ENCODE measurements around the gene GDF7.

GDF7 gene

DNA sequence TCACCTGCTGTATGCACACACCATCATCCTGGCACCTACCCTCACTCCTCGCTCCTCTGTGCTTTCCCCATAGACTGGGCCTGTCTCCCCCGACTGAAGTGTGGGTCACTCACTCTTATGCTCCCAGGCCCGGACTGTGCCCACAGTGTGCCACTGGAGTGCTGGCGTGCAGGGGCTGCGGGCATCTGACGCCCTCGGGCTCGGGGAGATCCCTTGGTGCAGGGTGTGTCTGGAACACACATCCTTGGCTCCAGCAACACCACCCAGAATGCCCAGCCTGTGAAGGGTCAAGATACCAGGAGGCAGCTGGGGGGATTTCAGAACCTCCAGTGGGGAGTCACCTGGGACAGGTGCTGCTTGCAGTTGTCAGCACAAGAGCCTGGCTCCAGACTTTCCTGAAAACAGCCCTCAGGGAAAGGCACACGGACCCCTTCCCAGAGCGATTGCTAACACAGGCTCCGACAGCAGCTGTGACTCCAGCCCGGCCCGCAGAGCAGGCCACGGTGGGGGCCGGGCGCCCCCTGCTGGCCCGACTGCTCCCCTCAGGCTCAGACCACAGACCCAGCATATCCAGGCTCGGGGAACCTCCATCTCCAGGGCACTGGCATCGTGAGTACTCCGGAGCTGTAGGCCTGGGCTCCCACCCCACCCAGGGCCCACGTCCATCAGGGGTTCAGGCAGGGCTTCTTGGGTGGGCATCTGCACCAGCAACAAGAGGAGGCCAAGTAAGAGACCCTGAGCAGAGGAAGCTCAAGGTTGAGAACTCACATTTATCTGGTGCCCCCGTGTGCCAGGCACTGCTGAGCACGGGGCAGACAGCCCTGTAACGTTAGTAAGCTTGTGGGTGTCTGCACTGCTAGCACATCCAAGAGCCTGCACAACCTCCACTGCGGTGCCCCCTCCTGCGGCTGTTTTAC lies 24.6 kb upstream of the GDF7 start:
- in situ Hi-C loops (cut with HindIII; ENCODE audit: low sequenced_read_pairs): no loop called here

DNA sequence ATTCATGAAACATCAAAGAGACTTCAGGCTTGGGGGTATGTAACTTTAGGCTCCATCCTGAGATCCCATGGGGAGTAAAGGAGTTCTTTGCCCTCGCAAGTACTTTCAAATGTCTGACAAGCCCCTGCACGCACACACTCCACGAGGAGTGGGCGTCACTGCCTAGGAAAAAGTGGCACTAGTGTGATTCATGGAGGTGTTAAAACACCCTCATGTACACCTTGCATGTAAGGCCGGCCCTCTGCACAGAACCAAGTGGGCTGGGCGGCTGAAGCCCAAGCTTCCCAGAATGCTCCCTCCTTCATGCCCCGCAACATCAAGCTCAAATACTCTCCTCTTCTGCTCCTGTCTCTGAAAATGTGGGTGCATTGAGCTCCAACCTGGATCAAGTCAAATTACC lies 23.9 kb upstream of the GDF7 start:
- in situ Hi-C loops (cut with HindIII; ENCODE audit: low sequenced_read_pairs): no loop called here

DNA sequence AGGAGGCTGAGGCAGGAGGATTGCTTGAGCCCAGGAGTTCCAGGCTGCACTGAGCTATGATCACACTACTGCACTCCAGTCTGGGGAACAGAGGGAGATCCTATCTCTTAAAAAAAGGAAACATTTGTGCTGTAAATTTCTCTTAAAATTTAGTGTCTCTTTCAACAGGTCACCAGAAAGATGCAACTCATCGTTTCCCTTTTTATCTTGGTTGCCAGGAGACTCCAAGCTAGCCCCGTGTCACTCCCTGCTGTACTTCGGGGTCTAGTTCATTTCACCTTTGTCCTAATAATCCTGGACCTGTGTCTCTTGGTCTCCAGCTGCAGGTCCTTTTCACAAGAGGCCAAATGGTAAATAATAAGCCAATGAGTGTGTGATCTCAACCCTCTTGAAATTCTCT lies 23.1 kb upstream of the GDF7 start:
- in situ Hi-C loops (cut with HindIII; ENCODE audit: low sequenced_read_pairs): no loop called here

DNA sequence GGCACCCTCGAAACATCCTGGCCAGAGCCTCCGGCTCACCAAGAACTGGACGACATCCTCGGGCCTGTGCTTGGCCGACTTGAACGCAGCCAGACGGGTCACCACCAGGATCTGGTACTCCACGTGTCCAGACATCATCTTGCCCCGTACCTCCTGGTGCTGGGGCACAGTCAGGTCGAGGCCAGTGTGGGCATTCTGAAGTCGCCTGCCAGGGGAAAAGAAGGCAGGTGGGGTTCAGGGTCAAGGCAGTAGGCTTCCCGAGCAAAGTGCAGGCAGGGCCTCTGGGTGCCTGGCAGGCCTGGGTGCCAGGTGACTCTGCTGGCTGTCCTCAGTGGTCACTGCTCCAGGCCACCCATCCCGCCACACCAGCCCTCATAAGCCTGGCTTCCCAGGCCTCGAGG lies 21.6 kb upstream of the GDF7 start:
- in situ Hi-C loops (cut with HindIII; ENCODE audit: low sequenced_read_pairs): no loop called here

DNA sequence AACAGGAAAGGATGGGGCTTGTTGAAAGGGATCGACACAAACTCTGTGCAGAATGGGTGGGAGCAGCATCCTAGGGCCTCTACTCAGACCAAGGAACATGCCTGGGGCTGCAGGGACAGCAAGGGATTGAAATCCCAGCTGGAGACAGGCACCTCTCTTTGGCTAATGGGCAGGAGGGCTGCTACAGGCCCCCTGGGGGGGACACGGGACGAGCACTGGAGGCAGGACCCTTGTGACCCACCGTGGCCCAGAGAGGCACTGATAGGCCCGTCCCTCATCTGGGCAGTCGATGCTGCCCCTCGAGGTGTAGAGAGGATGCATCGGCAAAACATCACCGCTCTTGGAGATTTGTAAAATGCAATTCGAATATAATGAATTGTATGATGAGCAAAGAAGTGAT lies 21.2 kb upstream of the GDF7 start:
- in situ Hi-C loops (cut with HindIII; ENCODE audit: low sequenced_read_pairs): no loop called here

DNA sequence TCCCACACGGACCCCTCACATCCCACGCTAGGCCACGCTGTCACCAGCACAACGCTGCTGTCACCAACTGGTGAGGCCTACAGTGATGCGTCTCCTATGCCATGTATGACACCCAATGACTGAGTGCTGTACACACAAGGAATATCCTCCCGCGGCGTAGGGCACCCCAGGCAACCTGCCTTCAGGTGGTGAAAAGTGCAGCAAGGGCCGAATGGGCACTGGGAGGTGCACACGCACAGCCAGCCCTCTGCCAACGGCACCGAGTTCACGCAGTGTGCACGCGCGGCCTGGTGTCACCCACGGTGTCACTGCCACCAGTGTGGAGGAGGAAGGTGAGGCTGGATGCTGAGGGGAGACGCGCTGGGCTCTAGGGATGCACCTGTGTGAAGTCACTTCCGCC lies 20.5 kb upstream of the GDF7 start:
- in situ Hi-C loops (cut with HindIII; ENCODE audit: low sequenced_read_pairs): no loop called here

DNA sequence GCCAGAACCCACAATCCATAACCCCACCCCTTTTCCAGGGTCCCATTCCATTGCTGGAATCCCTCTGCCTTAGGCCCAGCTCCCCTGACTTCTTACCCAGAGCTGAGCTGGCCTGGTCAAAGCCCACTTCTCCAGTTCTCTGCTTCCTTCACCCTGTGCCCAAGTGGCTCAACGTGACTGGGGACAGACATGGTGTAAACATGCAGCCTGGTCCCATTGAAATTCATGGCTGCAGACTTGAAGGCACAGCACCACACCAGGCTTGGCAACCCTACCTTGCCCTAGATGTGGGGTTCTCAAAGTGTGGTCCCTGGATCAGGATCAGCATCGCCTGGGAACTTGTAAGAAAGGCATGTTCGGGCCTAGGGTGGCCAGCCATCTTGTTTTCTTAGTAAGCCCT lies 19.7 kb upstream of the GDF7 start:
- in situ Hi-C loops (cut with HindIII; ENCODE audit: low sequenced_read_pairs): no loop called here

DNA sequence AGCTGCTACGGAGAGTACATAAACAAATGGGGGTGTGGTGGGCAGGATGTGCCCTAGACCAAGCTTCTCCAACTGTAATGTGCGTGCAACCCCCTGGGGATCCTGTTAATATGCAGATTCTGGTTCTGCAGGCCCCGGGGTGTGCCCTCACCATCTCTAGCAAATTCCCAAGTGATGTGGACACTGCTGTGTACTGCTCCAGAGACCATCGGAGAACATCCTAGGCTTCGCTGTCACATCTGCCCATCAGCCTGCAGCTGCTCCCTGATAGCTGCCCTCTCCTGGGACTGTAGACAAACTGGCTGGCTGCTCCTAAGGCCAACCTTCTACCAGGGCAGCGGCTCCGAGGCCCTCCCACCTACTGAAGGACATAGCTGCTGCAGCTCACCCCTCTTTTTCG lies 19.2 kb upstream of the GDF7 start:
- in situ Hi-C loops (cut with HindIII; ENCODE audit: low sequenced_read_pairs): no loop called here

DNA sequence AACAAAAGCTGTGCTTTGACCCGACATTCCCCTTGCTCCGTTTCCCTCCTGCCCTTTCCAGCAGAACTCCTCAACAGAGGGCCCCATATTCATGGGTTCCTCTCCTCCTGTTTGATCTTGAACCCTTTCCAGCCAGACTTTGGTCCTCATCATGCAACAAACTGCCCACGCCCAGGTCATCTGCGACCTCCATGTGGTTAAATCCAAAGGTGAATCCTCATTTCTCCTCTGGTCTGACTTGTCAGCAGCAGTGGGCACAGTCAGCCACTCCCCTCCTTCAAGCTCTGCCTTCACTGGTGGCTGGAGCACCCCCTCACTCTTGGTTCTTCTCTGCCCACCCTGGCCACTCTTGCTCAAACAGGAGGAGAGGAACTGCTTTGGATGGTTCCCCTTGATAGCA lies 18.7 kb upstream of the GDF7 start:
- in situ Hi-C loops (cut with HindIII; ENCODE audit: low sequenced_read_pairs): no loop called here

DNA sequence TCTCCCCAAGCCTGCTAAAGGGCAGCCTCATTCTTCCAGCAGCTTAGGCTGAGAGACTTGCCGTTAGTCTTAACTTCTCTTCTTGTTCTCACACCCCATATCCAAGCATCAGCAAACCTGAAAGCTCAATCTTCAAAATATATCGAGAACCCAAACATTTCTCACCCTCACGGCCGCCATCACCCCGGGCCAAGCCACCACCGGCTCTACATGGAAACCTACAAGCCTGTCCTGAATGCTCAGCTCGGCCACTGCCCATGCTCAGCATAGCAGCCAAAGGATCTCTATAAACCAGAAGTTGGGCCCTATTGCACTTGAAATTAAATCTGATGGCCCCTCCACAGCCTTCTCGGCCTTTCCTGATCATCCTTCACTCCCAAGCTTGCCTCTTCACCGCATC lies 18.1 kb upstream of the GDF7 start:
- in situ Hi-C loops (cut with HindIII; ENCODE audit: low sequenced_read_pairs): no loop called here

DNA sequence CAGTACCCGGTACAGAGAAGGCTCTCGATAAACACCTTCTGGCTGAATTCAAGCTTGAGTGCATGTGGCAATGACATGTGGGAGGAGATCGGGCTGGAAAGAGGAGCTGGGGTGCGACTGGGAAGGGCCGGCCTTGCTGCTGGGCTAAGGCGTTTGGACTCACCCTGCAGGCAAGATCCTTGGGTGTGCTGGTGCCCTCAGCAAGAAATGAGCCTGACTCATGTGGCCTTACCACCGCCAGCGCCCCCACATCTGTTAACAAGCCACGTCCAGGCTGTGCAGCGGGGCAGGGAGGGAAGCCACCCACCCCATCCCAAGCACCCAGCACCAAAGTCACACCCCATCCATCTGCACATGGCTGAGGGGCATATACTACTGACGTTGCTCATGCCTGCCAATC lies 17.4 kb upstream of the GDF7 start:
- in situ Hi-C loops (cut with HindIII; ENCODE audit: low sequenced_read_pairs): no loop called here

DNA sequence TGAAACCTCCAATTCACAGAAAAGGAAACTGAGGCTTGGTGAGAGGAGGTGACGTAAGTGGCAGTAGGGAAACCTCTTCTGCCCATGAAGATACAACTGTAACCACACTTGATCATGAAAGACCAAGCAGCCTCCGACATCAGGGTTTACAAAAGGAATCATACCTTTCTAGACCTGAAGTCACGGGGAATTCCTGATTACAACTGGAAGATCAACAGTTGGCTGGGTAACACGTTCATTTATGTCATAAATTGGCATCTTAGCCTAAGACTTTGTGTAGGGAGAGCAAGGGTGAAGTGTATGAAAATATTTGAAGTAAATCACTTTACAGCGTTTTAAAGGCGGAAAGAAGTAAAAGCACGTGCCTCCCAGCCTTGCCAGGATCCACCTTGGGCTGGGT lies 17.0 kb upstream of the GDF7 start:
- in situ Hi-C loops (cut with HindIII; ENCODE audit: low sequenced_read_pairs): no loop called here

DNA sequence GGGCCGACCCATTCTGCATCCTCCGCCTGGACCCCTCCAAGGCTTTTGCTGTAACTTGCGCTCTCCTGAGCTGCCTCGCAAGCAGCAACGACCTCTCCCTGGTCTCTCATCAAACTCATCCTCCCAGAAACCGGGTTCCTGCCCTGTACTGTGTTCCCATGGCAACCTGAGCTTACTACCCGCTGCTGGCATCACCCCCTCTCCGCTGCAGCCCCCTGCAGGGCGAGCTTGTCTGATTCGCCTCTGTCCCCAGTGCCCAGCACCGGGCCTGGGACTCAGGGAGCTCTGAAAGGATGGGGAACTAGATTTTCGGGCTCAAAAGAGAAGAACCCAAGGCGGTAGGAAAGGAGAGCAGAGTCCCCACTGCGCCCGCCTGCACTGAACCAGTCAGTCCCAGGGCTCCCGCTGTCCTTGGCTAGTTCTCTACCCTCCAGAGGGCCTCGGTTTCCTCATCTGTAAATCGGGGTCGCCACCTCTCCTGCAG lies 16.5 kb upstream of the GDF7 start:
- in situ Hi-C loops (cut with HindIII; ENCODE audit: low sequenced_read_pairs): no loop called here

DNA sequence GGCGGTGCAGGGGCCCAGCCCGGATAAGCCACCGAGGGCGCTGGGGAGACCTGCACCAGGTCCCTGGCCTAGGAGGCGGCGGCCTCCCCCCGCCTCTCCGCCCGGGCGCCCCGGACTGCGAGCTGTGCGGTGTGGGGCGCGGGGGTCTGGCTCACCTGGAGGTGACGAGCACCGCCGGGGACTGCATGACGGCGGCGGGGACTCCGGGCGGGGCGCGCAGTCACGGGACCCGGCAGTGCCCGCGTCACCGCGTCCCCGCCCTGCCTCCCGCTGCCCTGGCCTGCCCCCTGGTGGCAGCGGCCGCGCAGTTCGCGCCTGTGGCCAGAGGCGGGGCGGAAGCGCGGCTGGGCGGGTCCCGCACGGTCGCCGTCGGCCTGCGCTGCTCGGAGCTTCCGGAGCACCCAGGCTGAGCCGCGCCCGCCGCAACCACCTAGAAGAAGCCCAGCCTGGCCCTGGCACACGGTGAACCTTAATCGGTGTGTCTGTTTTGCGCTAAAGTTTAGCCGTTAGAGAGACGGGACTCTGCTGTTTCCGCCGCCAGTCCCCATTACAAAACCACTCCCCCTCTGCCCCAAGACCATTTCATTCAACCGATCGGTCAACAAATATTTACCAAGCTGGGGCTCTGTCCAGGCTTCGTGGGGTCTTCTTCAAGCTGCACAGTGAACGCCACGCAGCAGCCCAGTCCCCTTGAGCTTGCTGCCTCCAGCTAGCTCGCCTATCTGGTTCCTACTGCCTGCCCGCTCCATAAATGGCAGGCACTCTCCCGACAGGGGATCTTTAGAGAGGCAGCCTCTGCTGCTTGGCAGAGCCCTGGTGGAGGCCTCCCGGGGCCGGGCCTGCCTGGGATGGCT lies 15.8 kb upstream of the GDF7 start, which contains the start of gene HS1BP3:
Gene HS1BP3, minus strand, starts transcription at position 222 of the 854 bp plus-strand sequence. Its CDS starts 35 bp downstream, at position 187.
- in situ Hi-C loops (cut with HindIII; ENCODE audit: low sequenced_read_pairs): no loop called here

DNA sequence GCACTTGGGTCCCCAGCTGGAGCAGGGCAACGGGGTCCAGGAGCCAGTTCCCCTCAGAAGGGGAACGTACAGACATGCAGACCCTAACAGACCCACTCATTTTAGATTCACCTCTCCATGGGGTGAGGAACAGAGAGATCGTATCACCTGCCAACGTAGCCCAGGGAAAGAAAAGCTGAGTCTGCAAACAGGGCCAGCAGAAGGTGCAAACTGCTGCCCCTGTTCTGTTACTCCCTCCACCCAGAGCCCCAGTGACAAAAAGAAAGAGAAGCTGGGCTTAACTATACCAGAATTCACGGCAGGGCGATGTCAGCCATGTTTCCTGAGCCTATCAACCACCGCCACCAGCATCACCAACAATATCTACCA lies 15.2 kb upstream of the GDF7 start:
- in situ Hi-C loops (cut with HindIII; ENCODE audit: low sequenced_read_pairs): no loop called here

DNA sequence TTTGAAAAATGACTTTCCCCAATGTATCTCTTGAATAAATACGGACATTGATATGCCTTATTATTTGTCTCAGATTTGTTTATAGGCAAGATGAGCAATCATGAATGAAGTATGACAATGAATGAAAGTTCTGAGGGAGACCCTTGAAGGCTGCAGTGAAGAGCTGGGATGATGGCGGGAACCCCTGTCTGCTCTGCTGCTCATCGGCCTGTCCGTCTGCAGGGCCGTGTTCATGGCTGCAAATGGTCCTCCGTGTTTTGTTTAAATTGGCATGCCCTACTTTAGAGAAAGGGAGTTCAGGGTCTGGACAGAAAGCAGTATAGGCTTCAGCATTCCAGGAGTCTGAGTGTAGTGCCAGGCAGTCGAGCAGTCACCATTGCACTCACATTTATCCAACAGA lies 14.8 kb upstream of the GDF7 start:
- in situ Hi-C loops (cut with HindIII; ENCODE audit: low sequenced_read_pairs): no loop called here

DNA sequence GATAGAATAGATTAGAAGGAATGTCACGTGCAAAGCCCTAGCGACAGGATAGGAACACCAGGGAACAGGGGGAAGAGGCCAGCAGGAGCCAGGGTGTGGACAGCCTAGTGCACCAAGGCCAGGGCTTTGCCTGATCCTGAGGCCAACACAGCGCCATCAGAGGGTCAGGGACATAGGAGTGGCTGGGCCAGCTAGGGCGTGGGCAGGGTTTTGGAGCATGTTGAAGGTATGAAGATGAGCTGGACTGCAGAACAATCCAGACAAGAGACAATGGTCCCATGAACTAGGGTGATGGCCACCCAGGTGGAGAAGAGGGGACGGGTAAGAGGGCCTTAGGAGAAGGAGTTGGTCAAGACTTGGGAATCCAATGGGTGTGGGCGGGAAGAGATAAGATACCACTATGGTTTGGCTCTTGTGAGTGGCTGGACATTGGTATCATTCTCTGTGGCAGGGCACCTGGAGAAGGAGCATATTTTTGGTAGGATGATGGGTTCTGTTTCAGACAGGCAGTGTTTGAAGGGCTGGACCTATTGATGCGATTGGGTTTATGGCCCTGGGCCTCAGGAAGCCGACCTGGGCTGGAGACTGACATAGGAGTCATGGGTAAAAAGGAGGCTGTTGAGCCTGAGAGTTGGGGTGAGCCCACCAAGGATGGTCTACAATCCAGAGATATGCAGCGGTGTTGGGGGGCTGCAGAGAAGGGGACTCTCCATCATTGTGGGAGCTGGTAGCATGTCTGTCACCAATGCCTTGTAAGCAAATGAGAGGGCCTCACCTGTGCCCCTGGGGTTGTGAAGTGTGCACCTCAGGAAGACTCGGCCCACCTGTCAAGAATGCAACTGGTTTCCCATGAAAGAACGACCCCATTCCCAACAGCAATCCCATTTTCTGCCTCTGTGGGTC lies 14.0 kb upstream of the GDF7 start:
- in situ Hi-C loops (cut with HindIII; ENCODE audit: low sequenced_read_pairs): no loop called here

DNA sequence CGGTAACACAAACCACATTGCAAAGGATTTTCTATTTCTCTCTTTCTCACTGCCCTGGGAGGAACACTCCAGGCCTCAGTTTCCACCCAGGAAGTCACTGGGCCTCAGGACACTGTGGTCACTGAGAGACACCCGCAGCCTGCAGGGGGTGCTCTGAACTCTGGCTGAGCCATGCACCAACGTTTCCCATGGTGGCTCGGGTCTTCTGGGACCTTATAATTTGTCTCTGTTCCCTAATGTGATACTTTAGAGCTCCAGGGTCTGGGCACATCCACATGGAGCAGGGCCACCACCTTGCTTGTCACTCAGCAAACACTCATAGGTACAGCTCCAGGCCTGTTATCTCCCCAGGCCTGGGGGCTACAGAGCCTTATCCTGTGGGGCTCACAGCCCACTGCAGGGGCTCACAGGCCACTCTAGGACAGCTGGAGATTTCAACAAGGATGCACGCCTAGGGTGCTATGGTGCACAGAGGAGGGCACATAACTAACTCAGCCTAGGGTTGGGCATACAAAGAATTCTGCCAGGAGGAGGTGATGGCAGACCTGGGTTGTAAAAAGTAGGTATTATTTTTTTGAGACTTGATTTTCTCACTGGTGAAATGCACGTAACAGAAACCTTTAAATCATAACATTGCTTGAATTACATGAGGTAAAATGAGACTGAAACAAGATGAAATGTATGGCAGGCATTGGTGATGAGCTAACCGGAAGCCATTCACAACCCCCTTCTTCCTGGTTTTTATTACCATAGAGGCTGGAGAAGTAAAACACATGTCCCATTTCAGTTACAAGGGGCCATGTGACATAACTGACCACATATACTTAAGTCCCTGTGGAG lies 13.0 kb upstream of the GDF7 start:
- in situ Hi-C loops (cut with HindIII; ENCODE audit: low sequenced_read_pairs): no loop called here

DNA sequence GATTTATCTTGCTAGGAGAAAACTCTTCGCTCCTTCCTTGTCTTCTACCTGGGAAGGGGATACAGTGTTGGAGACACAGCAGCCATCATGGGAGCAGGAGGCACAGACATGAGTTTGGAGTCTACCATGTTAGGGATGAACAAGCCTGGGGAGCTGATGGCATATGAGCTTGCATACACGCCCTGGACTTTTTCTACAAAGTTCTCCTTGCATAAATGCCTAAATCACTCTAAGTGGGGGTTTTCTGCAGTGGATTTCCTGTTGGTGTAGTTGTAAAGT lies 12.5 kb upstream of the GDF7 start:
- in situ Hi-C loops (cut with HindIII; ENCODE audit: low sequenced_read_pairs): no loop called here

DNA sequence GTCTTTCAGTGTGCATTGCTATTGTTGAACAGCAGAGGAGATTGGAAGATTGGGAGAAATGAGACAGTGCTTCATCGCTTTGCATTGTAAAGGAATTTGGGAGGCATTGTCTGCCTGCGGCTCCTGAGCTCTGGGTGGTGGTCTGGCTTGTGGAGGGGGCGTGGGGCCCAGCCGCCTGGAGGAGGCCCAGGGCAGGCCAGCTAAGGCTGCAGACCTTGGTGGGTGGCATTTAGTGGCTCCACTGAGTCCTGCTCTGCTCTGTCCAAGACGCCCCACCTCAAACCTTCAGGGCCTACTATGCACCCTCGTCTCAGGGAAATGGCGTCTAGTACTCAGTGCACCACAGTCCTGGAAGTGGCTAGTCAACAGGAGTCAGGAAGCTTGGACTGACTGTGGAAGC lies 10.4 kb upstream of the GDF7 start:
- in situ Hi-C loops (cut with HindIII; ENCODE audit: low sequenced_read_pairs): no loop called here
